ENCODE measurements around the gene KRTAP10-1.

KRTAP10-1 gene

DNA sequence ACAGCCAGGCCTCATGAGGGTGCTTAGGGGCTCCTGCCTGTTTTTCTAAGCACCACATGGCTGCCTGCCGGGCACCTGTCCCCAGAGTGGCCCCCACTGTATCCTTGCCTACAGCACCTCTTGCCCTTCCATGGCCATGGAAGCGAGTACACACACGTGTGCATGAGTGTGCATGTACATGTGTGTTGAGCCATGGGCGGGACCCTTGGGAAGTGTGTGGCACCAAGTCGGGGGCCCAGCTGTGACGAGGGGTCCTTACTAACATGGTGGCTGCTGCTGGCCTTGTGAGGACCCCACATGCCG, 25.8 kb downstream of the KRTAP10-1 start:
- TF ChIP-seq, protein P1, sequence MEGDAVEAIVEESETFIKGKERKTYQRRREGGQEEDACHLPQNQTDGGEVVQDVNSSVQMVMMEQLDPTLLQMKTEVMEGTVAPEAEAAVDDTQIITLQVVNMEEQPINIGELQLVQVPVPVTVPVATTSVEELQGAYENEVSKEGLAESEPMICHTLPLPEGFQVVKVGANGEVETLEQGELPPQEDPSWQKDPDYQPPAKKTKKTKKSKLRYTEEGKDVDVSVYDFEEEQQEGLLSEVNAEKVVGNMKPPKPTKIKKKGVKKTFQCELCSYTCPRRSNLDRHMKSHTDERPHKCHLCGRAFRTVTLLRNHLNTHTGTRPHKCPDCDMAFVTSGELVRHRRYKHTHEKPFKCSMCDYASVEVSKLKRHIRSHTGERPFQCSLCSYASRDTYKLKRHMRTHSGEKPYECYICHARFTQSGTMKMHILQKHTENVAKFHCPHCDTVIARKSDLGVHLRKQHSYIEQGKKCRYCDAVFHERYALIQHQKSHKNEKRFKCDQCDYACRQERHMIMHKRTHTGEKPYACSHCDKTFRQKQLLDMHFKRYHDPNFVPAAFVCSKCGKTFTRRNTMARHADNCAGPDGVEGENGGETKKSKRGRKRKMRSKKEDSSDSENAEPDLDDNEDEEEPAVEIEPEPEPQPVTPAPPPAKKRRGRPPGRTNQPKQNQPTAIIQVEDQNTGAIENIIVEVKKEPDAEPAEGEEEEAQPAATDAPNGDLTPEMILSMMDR (IDR thresholded peaks at IDR 0.05; ENCODE audit: extremely low read depth, insufficient read depth, missing control alignments) = no peak
- in situ Hi-C loops (cut with MboI; ENCODE audit: low pct_unique_long_range_greater_than_20kb, low sequenced_read_pairs, unreplicated experiment) = loop anchor here (25.0 kb wide), 1 partner anchor 423 kb away; the partner anchor contains the start of gene SLX9

DNA sequence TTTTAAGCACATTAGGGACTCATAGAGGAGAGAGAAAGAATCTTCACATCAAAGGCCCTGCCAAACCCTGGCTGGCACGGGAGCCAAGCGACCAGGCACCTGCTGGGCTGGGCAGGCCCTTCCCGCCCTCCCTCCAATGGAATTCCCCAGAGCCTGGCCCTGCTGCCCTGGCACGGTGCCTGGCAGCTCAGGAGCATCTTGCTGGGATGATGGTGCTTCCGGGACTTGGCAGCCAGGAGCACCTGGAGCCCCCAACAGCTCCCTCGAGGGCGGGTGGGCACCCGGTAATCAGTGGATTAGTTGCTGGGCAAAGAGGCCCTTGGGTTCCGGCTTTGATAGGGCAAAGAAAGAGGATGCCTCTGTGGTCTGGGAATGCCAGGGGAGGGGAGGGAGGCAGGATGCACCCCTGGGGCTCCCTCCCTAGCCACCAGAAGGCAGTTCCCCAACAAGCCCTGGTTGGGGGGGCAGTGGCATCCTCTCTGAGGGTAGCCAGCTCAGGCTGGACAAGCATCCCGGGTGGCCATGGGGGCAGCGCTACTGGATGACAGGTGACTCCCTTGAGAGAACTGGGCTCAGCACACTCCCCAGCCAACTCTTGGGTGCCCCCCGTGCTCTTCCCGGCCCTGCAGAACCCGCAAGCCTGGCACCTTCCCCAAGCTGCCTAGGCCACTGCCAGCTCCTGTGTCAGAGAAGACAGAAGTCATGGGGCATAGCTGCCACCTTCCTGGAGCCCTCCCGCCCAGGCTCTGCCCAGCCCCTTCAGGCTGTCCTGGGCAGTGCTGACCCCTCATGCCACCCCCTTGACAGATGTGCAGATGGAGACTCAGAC, 26.4 kb downstream of the KRTAP10-1 start:
- DNase-seq (ENCODE audit: low spot score) = no peak
- TF ChIP-seq, protein P1 (IDR thresholded peaks at IDR 0.05; ENCODE audit: extremely low read depth, insufficient read depth, missing control alignments) = no peak
- in situ Hi-C loops (cut with MboI; ENCODE audit: low pct_unique_long_range_greater_than_20kb, low sequenced_read_pairs, unreplicated experiment) = loop anchor here (25.0 kb wide), 1 partner anchor 424 kb away; the partner anchor contains the start of gene SLX9

More for the DNA sequence above, 25.8 kb downstream of the KRTAP10-1 start:
- DNase-seq (ENCODE audit: low spot score) = no peak

DNA sequence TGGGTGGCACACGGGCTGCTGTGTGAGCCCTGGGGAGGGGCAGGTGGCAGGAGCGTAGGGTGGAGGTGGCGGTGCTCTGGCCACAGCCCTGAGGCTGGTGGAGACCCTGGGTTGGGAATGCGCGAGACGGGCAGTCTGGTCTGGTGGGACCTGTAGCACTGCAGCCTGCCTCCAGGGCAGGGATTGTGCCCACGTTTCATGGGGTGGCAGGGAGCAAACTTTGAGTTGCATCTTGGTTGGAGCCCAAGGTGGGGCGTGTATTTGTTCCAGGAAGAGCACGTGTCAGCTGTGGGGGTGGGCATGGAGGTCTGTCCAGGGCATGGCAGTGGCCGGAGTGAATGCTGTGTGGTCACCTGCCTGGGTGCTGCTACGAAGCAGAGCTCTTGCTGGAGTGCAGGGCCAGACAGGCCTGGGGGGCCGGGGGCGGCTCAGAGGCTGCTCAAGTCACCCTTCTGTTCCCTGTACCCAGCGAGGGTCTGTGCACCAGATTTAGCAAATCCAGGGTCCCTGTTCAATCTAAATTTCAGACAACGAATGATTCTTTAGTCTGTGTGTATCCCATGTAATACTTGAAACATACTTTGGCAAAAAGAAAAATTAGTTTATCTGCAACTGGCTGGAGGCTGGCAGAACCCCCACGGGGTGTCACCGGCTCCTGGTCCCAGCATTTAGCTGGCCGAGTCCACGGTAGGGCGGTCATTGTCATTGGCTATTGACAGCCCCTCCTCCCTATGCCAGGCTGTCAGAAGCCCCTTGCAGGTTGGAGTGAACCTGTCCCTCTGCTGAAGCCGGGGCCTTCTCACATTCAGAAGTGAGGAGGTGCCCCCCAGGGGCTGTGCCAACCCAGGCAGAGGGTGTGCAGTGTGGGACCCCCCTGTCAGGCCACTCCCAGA, 27.3 kb downstream of the KRTAP10-1 start:
- in situ Hi-C loops (cut with MboI; ENCODE audit: low pct_unique_long_range_greater_than_20kb, low sequenced_read_pairs, unreplicated experiment) = loop anchor here (25.0 kb wide), 1 partner anchor 425 kb away; the partner anchor contains the start of gene SLX9
- TF ChIP-seq, protein P1 (IDR thresholded peaks at IDR 0.05; ENCODE audit: extremely low read depth, insufficient read depth, missing control alignments) = no peak
- DNase-seq (ENCODE audit: low spot score) = no peak

DNA sequence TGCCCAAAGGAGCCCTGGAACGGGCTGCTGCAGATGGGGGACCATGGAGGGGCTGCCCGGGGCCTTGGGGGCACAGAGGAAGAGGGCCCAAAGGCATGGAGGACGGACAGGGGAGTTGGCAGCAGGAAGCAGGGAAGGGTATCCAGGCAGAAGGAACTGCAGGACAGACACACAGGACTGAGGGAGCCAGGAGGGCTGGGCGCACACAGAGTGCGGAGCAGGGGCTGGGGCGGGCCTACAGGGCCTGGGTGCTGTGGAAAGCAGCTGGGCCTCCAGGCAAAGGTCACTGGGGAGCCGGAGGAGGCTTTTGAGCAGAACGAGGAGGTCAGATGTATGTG, 28.1 kb downstream of the KRTAP10-1 start:
- no peak for DNase-seq (ENCODE audit: low spot score)
- in situ Hi-C loops (cut with MboI; ENCODE audit: low pct_unique_long_range_greater_than_20kb, low sequenced_read_pairs, unreplicated experiment) = loop anchor here (25.0 kb wide), 1 partner anchor 425 kb away; the partner anchor contains the start of gene SLX9
- TF ChIP-seq, protein P1 (IDR thresholded peaks at IDR 0.05; ENCODE audit: extremely low read depth, insufficient read depth, missing control alignments) = no peak

DNA sequence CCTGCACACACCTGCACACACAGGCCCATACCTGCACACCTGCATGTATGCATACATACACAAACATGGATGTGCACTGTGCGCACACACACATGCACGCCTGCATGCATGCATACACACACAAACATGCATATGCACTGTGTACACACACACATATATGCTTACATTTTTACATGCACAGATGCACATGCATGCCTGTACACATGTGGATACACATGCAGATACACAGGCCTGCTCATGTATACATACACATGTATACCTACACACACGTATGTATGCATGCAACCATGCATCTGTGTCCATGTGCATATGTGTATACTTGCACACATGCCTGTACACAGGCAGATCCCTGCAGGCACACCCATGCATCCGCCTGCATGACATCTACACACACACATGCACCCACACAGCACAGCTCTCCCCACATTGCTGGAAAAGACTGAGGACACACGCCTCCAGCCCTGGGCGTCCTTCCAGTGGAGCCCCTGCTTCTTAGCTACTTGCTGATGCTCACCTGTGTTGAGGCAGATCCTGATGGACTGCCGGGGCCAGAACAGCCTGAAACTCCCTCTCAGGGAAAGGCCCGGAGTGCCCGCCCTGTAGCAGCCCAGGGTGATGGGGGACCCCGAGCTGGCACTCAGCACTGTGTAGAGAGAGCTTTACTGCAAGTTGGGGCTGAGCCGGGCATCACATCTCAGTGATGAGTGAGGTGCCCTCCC, 28.6 kb downstream of the KRTAP10-1 start:
- TF ChIP-seq, protein P1 (IDR thresholded peaks at IDR 0.05; ENCODE audit: extremely low read depth, insufficient read depth, missing control alignments) = no peak
- in situ Hi-C loops (cut with MboI; ENCODE audit: low pct_unique_long_range_greater_than_20kb, low sequenced_read_pairs, unreplicated experiment) = loop anchor here (25.0 kb wide), 1 partner anchor 426 kb away; the partner anchor contains the start of gene SLX9
- no peak for DNase-seq (ENCODE audit: low spot score)

All from GM13977 (cell line).